HG02943 (cell line): ENCODE results near the gene C7orf25.

ENCODE experiments used
- ATAC-seq: cut with Tn5 transposase; IDR thresholded peaks from one replicate; pipeline ENCODE4 v1.9.1; 2021; ENCODE audit warnings: mild to moderate bottlenecking, low read depth, moderate library complexity; ENCODE audit not compliant: unreplicated experiment

Gene C7orf25

GRCh38 chr7:42880392-42880791 lies 31.5 kb downstream of the C7orf25 start:
- no peak for ATAC-seq

- no peak for ATAC-seq
Observed at GRCh38 chr7:42878303-42878702, 33.6 kb downstream of the C7orf25 start.

GRCh38 chr7:42877862-42878261 lies 34.0 kb downstream of the C7orf25 start:
- no peak for ATAC-seq

- ATAC-seq: no peak
Observed at GRCh38 chr7:42876182-42877068, 35.4 kb downstream of the C7orf25 start.

- peak; percentile 89 for ATAC-seq
Observed at GRCh38 chr7:42869131-42870020, 42.5 kb downstream of the C7orf25 start.

- ATAC-seq: no peak
Observed at GRCh38 chr7:42868480-42868879, 43.4 kb downstream of the C7orf25 start.
